ENCODE data around the gene ARL13B.
"Not testable (repeated sequence)": the region's sequence is repeated elsewhere in the genome, so short reads cannot be mapped to it uniquely, and the experiment has no call there.

Gene ARL13B

GRCh38 chr3:94001827-94002495, 22.0 kb downstream of the ARL13B start:
- no peak for DNase-seq

- DNase-seq, result peak; percentile 17
Measured at GRCh38 chr3:94004301-94004910, 24.5 kb downstream of the ARL13B start.

- no peak for DNase-seq
Measured at GRCh38 chr3:94008253-94008652, 28.3 kb downstream of the ARL13B start.

DNA sequence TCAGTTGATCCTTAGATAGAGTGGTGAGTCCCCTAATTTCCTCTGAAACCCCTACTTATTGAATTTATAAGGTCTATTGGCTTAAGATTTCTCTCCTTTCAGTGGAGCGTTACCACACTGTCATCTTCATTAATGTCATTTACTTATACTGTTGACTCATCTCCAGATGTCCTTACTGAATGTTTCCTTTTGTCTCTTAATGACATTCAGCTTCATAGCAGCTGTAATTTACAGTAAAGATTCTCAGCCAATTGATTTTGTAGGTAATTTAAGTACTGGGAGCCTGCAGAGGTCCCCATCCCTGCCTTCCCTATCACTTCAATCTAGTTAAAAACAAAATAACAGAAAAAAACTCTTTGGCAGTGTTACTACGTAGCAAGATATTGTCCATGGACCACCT, 29.7 kb downstream of the ARL13B start:
- no peak for DNase-seq

- no peak for DNase-seq
Measured at GRCh38 chr3:94011233-94011711, 31.3 kb downstream of the ARL13B start.

DNA sequence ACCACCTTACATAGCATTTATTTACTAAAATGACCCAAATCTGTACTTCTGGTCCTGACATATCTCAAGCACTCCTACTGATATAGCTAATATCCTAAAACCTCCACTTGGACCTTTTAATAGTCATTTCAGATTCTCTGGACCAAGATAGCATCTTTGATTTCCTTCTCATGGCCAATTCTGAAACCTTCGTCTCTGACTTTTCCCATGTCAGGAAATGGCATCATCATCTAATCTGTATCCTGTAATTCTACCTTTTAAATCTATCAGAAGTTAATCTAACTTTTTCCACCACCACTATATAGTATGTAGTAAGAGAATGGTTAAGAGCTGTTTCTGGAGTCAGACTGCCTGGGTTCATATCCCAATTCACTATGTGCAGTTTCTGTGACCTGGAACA, 32.2 kb downstream of the ARL13B start:
- no peak for DNase-seq

DNA sequence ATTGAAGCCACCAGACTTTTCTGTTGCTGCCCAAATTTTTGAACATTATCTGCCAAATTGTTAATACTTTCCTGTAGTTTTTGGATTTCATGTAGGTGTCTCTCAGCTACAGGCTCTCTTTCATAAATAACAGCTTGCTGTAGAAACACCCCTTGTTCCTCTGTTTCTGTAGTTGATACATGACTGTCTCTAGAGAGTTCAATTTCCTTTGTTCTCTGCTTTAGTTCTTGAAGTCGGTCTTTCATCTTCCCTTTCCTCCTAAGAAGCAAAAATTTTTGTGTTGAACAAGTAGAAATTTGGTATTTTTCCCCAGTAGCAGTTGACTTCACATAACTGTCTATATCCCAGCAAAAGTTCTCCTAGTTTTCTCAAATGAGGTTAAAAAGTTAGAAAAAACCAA, 35.1 kb downstream of the ARL13B start:
- DNase-seq, result no peak

DNA sequence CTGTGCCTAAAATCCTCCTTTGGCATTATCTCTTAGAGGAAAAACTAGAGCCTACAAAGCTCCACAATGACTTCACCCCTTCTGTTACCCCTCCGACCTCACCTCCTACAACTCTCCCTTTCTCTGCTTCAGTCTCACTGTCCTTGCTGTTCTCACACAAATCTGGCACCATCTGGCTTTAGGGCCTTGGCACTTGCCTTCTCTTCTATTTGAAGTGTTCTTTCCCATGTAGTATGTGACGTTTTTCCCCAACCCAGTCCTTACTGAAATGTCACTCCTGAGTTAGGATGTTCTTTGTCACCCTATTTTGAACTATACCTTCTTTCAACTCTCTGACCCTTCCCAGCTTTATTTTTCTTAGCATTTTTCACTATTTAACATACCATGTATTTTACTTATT, 39.7 kb downstream of the ARL13B start:
- no peak for DNase-seq

DNA sequence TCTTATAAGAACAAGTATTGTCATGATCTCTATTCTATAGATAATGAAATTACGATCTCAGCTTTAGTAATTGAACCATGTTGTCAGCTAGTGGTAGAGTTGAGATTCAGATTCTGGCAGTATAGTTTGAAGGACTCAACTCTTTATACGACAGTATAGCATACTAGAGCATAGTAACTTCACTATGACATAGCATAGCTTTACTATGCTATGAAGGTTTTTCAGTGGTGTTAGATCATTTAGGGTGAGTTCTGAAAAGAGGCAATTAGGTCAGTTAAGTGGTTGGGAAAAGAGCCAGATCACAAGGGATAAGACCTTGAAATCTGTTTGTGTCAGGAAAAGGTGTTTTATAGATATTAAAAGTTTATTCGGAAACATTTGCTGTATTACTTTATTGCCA, 40.3 kb downstream of the ARL13B start:
- no peak for DNase-seq

GRCh38 chr3:94024385-94024784, 44.4 kb downstream of the ARL13B start:
- DNase-seq, result no peak

GRCh38 chr3:94026623-94027022, 46.7 kb downstream of the ARL13B start:
- no peak for DNase-seq

DNA sequence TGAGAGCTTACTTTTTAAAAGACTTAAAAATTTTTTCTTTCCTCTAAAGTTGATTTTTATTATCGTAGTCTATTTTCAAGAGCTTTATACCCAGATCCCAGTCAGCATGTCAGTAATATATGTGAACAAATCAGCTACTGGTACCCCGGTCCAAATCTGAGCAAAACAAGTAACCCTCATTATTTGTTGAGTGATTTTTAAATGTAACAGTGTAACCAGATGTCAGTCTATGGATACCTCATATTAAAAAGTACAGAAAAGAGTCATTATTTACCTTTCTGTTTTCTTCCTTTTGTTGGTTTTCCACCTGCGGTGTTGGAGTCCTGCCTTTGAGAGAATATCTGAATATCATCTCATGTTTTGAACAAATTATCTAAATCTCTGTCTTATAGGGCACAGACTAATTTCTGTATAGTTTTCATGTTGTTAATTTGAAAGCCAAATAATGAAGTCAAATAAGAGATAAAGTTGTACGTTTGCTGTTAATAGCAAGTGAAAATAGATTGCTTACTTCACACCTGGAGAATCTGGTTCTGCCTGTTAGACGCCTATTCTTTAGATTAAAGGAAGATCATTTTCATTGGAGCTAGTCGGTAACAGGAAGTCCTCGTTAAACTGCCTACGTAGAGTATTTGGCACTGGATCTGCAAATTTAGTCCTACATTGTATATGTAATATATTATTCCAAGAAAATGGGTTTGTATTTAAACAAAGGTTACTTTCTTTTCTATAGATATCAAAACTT, 48.3 kb downstream of the ARL13B start, which contains the start of gene STX19:
Gene STX19 (minus strand): TSS at position 505 of the 745 bp plus-strand sequence. CDS start 13,328 bp downstream, outside the sequence.
- no peak for DNase-seq

DNA sequence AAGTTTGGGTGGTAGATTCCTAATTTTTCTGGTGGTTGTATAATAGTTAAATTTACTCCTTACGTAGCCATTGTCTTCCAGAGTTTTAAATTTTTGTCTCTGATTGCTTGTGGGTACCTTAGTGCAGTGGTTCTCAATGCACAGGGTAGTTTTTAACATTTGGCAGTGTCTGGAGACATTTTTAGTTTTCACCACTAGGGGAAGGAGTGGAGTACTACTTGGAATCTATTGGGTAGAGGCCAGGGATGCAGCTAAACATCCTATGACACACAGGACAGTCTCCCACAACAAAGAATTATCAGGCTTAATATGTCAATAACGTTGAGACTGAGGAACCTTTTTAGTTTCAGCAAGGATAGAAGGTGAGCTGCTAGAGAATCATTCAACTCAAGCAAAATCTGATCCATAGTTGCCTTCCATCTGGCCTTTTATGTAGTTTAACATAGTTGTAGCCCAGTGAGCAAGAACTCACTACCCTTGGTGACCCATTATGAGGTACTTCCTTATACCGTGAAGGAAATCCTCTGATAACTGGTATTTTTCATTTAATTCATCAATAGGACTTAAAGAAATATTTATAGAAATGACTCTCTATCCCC, 57.1 kb downstream of the ARL13B start:
- peak; percentile 0 for DNase-seq

GRCh38 chr3:94043285-94043684, 63.3 kb downstream of the ARL13B start:
- no peak for DNase-seq

DNA sequence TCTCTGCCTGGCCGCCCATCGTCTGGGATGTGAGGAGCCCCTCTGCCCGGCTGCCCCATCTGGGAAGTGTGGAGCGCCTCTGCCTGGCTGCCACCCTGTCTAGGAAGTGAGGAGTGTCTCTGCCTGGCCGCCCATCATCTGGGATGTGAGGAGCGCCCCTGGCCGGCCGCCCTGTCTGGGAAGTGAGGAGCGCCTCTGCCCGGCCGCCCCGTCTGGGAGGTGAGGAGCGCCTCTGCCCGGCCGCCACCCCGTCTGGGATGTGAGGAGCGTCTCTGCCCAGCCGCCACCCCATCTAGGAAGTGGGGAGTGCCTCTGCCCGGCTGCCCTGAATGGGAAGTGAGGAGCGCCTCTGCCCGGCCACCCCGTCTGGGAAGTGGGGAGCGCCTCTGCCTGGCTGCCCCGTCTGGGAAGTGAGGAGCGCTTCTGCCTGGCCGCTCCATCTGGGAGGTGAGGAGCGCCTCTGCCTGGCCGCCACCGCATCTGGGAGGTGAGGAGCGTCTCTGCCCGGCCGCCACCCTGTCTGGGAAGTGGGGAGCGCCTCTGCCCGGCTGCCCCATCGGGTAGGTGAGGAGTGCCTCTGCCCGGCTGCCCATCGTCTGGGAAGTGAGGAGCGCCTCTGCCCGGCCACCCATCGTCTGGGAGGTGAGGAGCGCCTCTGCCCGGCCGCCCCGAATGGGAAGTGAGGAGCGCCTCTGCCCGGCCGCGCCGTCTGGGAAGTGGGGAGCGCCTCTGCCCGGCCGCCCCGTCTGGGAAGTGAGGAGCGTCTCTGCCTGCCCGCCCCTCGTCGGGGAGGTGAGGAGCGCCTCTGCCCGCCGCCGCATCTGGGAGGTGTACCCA, 64.4 kb downstream of the ARL13B start:
- DNase-seq, result not testable (repeated sequence)

DNA sequence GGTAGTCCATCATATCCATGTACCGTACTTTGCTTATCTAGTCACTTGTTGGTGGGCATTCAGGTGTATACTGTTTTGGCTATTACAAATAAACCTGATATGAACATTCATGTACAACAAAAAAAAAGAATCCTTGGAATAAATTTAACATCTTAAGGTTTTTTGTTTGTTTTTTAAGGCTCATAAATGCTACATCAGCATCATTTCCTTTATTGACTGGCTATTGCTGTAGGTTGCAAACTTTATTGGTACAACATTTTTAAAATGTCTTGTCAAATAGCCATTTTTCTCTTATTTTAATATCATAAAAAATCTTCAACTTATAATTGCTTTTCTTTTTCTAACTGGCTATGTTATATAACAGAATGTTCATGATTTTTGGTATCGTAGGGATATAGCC, 66.6 kb downstream of the ARL13B start:
- no peak for DNase-seq

DNA sequence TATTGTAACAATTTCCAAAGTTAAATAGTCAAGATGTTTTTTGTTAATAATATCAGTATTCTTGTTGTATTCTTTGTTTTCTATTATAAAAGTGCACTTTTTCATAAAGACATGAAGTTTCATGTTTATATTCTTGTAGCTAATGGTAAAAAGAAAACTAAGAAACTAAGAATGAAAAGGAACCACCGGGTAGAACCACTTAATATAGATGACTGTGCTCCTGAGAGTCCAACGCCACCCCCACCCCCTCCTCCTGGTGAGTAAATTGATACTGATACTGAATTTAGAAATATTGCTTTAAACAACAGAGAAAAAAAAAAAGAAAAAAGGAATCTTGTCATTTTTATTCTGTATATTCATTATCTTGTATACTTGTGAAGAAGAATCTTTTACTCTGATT, 69.3 kb downstream of the ARL13B start:
- no peak for DNase-seq

DNA sequence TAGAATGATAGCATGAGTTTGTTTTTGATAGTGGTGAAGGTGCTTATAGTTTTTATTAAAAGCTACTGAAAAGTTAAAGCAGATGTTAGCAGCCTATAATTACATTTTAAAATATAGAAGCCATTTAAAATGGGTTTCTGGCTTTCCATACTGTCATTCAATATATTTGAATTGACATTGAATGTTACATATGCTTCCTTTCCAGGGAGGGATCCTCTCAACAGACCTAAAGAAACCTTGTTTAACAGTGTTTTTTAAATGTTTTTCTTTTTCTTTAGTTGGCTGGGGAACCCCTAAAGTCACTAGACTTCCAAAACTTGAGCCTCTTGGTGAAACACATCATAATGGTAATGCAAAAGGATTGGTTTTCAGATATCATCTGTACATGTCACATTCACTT, 70.6 kb downstream of the ARL13B start:
- DNase-seq, result no peak

DNA sequence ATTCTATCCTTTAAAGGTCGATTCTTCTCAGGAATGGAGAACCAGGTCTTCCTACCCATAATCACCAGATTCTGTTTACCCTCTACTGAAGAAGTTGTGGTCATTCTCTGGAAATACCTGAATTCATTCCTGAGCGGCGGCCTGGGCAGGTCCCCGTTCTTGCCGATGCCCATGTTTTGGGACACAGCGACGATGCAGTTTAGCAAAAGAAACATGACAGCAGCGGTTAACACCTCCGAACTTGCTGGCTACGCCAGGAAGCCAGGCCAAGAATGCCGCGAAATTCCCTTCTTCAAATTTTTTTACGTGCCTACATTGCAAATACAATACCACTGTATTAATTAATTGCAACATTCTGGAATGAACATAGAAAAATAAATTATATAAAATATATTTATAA, 81.3 kb downstream of the ARL13B start:
- no peak for DNase-seq

- peak; percentile 99 for DNase-seq
Measured at GRCh38 chr3:94062513-94063404, 82.8 kb downstream of the ARL13B start, which contains the start of the genes DHFR2 and NSUN3. TSS of gene DHFR2 (minus strand) at chr3:94062916. CDS start at chr3:94061511, 1,405 bp downstream. TSS of gene NSUN3 (plus strand) at chr3:94063061. CDS start at chr3:94063127, 66 bp downstream.

DNA sequence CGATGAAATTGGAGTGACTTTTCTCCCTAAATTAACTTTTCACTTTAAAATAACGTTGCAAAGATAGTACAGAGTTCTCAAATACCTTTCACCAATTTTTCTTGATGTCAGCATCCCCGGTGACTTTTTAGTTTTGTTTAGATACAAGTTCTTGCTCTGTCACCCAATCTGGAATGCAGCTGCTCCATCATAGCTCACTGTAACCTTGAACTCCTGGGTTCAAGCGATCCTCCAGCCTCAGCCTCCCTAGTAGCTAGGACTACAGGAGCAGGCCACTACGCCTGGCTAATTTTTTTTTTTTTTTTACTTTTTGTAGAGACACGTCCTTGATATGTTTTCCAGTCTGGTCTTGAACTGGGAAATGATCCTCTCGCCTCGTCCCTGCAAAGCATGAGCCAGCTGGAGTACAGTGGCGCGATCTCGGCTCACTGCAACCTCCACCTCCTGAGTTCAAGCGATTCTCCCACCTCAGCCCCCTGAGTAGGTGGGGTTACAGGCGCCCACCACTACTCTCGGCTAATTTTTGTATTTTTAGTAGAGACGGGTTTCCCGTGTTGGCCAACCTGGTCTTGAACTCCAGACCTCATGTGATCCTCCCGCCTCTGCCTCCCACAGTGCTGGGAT, 83.7 kb downstream of the ARL13B start:
- no peak for DNase-seq

Measured in NCI-H2171 (cell line).